Lung (tissue), 12 donors: ENCODE results near the gene RBX1. TPM values are rescaled to one million over a fixed set of nuclear protein-coding genes. Genes with fewer than 3 reads are reported as not detected.

Experiments
- ATAC-seq: fragments of 200-7000 bp; cut with Tn5 transposase; one replicate; pipeline ENCODE4 v1.9.1; 2020; ENCODE audit warnings: moderate number of reproducible peaks; ENCODE audit not compliant: insufficient read depth, low FRiP score
- DNase-seq, 3 donors: peaks; one replicate each; pipeline ENCODE4 v3.0.0-alpha.2; 2013 to 2017
- H3K27ac ChIP-seq, 2 donors: one replicate each; pipeline ENCODE4 v1.5.1; 2013; ENCODE audit warnings: mild to moderate bottlenecking in 2 of 2, moderate library complexity in 2 of 2, control low read depth in 1 of 2, inconsistent platforms in 1 of 2, low read depth in 1 of 2, low read length in 1 of 2
- H3K27me3 ChIP-seq, 3 donors: one replicate each; pipeline ENCODE4 v1.5.1; 2013; ENCODE audit warnings: low read length in 2 of 3; ENCODE audit not compliant: control insufficient read depth in 3 of 3, insufficient read depth in 3 of 3
- H3K36me3 ChIP-seq, 4 donors: one replicate each; pipeline ENCODE4 v1.5.1; 2013; ENCODE audit warnings: low read length in 4 of 4, mild to moderate bottlenecking in 1 of 4, moderate library complexity in 1 of 4; ENCODE audit not compliant: control insufficient read depth in 4 of 4, insufficient read depth in 4 of 4
- H3K4me1 ChIP-seq, 5 donors: one replicate each; pipeline ENCODE4 v1.5.1; 2013; ENCODE audit warnings: low read length in 5 of 5, mild to moderate bottlenecking in 2 of 5, moderate library complexity in 1 of 5; ENCODE audit not compliant: control insufficient read depth in 5 of 5, insufficient read depth in 5 of 5
- H3K4me3 ChIP-seq: one replicate; pipeline ENCODE4 v1.5.1; 2013; ENCODE audit warnings: mild to moderate bottlenecking, control low read depth, moderate library complexity
- H3K9ac ChIP-seq, 2 donors: one replicate each; pipeline ENCODE4 v1.5.1; 2013; ENCODE audit warnings: low read length in 2 of 2, control low read depth in 1 of 2; ENCODE audit not compliant: insufficient read depth in 1 of 2
- H3K9me3 ChIP-seq, 4 donors: one replicate each; pipeline ENCODE4 v1.5.1; 2013; ENCODE audit warnings: low read length in 3 of 4, mild to moderate bottlenecking in 1 of 4, moderate library complexity in 1 of 4; ENCODE audit not compliant: control insufficient read depth in 4 of 4, insufficient read depth in 3 of 4
- CTCF ChIP-seq: IDR thresholded peaks from 2 replicates; pipeline ENCODE4 v1.5.1; 2012; ENCODE audit warnings: mild to moderate bottlenecking; ENCODE audit errors: control extremely low read depth, extremely low read depth
- WGBS, 2 donors: extraction: QIAGEN DNeasy Blood & Tissue Kit; methylation state at CpG; one replicate each; pipeline ENCODE4 v1.1.7; 2013; 5-methylcytosine and 5-hydroxymethylcytosine counted together
- polyA plus RNA-seq, 2 donors: library from polyadenylated mRNA; stranded (reverse); fragments of 200-250 nt; gene quantifications; one replicate each; pipeline ENCODE4 v1.2.1, GENCODE V29; 2013
- total RNA-seq, 2 donors: library from RNA; depleted of rRNA in 1 of 2; stranded (reverse); fragments of >200 nt in 1 of 2; gene quantifications; one replicate each; pipeline ENCODE4 v1.2.1, GENCODE V29; 2014 to 2021
- donor health status: control.
- donor health status: control.
- donor health status: Bipolar disorder and iron deficiency.
- donor health status: healthy.
- donor health status: DM: yes; HTN: yes; CAD: no.

RBX1 gene
- total and polyA plus RNA-seq, 4 donors: 44.8 to 144 (median 64.0) TPM

- Histone ChIP-seq H3K9me3 (no peaks in the 10 kb centered on the region), H3K27me3 (no peaks in the 10 kb centered on the region), H3K36me3 (peaks cover 6 to 10% (median 8%) of the 10 kb centered on the region in 4 donors), H3K9ac (no peak overlapping the region), H3K4me1 (no peaks in the 10 kb centered on the region), H3K27ac (no peak overlapping the region), H3K4me3 (no peak overlapping the region)
- no peak for DNase-seq
- WGBS, 2 donors: 88 to 89% methylated on average over 18 of the region's 18 CpGs
- no peak for TF ChIP-seq CTCF
- no peak for ATAC-seq
Measured at GRCh38 chr22:40976866-40977700, 25.9 kb downstream of the RBX1 start.

- Histone ChIP-seq H3K27ac (no peak overlapping the region), H3K27me3 (no peaks in the 10 kb centered on the region), H3K4me3 (no peak overlapping the region), H3K9ac (no peak overlapping the region), H3K9me3 (no peaks in the 10 kb centered on the region), H3K36me3 (no peaks in the 10 kb centered on the region), H3K4me1 (no peaks in the 10 kb centered on the region)
- DNase-seq: no peak
- TF ChIP-seq CTCF: no peak
- ATAC-seq: no peak
- WGBS, 2 donors: 94 to 97% methylated on average over 7 of the region's 7 CpGs
Measured at GRCh38 chr22:40979198-40979597, 28.0 kb downstream of the RBX1 start.

GRCh38 chr22:40979871-40980270 lies 28.7 kb downstream of the RBX1 start:
- ATAC-seq (no peak), DNase-seq (no peak)
- H3K27me3 ChIP-seq: no peaks in the 10 kb centered on the region
- no peak overlapping the region for H3K4me3 ChIP-seq
- no peaks in the 10 kb centered on the region for H3K4me1 ChIP-seq
- WGBS, 2 donors: 91 to 98% methylated on average over 8 of the region's 8 CpGs
- H3K9me3 ChIP-seq: no peaks in the 10 kb centered on the region
- no peak overlapping the region for H3K27ac ChIP-seq
- no peak for TF ChIP-seq CTCF
- H3K36me3 ChIP-seq: no peaks in the 10 kb centered on the region
- H3K9ac ChIP-seq: no peak overlapping the region
